Midbrain (tissue), 1 donor: ENCODE results near the gene XRCC6.
"Not testable (repeated sequence)": the region's sequence is repeated elsewhere in the genome, so short reads cannot be mapped to it uniquely, and the experiment has no call there.

Experiments used
- DNase-seq: peaks from one replicate; lab custom pipeline; 2025; lab: John Stamatoyannopoulos, UW

The XRCC6 gene

DNA sequence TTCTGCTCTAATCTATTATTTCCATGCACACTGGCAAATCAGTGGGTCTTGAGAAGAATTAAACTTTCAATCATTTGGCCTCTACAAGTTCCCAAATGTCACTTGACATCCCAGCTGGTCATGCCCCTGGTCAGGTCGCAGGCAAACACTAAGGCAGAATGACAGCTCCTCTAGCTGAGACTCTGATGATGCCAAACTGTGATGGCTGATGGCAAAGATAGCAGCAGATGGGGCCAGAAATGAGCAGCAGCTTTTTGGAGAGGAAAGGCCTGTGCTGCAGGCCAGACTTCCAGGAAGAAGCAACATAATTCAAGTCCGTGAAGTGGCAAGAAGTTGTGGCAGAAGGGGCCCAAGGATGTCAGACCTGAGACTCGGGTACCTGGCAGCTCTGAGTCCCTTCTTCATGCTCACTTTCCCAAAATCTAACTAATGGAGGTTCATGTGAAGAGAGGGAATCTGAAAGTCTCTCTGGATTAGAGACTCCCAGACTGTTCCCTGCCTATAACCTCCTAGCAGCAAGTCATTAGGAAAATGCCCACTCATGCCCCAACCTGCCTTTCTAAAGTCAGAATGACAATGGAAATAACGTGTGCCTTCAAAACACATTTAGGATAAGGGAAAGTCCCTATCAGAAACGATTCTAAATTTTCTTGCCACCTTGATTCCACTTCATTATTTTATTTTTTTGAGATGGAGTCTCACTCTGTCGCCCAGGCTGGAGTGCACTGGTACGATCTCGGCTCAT is 22.0 kb upstream of the XRCC6 start:
- DNase-seq = no peak

DNA sequence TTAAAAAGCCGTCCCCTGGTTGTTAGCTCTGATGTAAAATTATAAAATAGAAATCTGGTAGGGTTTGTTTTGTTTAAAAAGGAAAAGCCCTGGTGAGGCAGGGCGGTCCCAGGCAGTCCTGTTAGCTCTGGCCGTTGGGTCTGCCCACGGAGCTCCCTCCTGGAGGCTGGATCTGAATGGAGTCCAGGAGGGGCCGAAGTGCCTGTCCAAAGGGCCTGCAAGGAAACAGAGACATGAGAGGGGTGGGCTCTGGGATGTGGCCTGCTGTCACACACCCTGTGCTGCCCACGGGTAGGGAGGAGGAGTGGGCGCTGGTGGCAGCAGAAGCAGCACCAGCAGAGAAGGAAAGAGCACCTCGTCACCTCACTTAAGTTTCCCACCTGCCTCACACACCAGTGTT is 20.1 kb upstream of the XRCC6 start:
- DNase-seq = no peak

GRCh38 chr22:41603873-41604332 is 17.2 kb upstream of the XRCC6 start:
- DNase-seq = no peak

DNA sequence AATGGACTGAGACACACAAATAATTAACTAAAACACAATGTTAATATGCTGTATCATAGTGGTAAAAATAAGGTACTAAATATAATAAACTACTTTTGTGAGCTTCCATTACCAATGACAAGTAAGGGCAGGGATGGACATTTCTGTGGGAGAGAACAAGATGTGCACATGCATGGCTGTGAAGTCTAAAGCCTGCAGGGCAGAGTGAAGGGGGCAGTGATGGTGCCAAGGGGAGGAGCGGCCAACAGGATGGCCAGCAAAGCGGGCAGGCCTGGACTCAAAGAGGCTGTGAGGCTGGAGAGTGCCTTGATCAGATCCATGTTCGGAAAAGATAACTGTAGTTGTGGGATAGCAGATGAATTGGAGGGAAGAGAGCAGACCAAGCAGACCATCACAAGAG is 12.7 kb upstream of the XRCC6 start:
- DNase-seq = no peak

DNA sequence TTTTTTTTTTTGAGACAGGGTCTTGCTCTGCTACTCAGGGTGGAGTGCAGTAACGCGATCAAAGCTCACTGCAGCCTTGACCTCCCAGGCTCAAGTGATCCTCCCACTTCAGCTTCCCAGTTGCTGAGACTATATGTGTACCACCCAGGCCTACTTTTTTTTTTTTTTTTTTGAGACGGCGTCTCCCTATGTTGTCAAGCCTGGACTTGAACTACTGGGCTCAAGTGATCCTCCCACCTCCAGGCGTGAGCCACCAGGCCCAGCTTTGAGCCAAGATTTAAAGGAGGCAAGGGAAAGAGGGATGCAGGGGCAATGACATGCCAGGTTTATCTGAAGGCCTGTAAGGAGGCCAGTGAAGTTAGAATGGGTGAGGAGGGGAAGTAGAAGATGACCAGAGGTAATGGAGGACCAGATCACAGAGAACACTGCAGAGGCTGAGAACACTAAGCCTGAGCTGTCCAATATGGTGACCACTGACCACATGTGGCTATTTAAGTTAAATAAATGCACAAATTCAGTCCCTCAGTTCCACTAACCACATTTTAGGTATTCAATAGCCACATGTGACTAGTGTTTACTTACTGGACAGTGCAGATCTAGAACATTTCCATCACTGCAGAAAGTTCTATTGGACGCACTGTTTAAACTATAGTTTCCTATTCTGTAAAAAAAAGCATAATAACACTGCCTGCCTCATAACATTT is 8.3 kb upstream of the XRCC6 start:
- no peak for DNase-seq

DNA sequence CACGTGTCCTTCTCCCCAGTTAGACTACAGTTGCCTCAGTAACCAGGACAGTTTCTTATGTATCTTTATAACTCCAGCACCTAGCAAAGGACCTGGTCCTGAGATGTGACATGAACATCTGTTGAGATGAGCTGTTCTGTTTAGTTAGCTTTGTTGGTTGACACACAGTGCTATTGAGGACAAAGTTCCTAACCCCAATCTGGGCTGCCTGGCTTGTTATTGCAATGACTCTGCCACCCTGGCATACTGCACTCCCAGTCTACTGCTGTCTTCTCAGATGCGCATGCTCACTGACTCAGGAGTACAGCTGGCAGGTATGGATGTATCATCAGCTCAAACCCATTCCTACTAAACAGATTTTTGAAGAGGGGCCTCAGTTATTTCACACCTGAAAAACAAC is 7.6 kb upstream of the XRCC6 start:
- DNase-seq = no peak

DNA sequence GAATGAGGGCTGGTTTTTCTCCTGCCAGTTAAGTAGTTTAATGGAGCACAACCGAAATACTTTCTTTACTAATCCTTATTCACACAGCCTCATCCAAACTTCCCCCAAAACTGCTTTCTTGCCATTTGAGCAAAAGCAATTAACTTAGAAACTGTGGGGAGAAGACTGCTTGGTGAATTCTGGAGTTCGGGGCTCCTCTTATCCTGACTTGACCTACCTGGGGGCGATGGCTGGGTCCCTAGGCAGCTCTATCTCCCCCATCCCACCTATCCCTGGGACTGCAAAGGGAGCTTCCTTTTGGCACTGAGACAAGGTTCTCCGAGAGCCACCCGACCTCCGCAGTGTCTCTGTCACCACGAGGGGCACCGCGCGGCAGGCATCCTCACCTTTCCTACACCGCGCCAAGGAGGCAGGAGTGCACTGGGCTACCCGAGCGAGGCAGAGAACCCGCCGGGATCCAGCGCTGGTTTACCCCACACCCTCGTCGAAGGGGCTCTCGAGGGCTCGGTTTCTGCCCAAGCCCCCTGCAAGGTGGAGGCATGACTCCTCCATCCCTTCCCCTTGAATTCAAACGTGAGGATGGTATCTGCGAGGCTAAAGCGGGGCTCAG is 1.0 kb upstream of the XRCC6 start:
- DNase-seq = no peak

- no peak for DNase-seq
Measured at GRCh38 chr22:41620589-41621098, 451 bp upstream of the XRCC6 start, which contains the start of gene DESI1. Gene DESI1, minus strand, starts transcription at chr22:41621043. Its CDS starts 204 bp downstream, at chr22:41620839.

DNA sequence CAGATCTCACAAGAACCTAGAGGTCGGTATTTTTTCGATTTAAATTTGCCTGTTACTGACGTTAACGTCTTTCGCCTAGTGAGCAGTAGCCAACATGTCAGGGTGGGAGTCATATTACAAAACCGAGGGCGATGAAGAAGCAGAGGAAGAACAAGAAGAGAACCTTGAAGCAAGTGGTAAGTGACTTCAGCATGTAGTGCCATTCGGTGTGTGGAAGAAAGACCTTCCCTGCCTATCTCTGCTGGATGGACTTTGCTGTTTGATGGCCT is 750 bp downstream of the XRCC6 start:
- DNase-seq = no peak

DNA sequence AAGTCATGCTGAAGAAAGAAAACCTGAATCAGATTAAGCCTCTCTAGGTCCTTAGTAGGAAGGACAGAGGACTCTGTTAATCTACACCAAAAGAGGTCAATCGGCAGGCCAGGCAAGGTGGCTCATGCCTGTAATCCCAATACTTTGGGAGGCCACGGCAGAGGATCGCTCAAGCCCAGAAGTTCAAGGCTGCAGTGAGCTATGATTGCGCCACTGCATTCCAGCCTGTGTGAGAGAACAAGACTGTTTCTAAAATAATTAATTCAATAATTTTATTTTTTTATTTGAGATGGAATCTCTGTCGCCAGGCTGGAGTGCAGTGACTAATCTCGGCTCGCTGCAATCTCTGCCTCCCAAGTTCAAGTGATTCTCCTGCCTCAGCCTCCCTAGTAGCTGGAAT is 4.5 kb downstream of the XRCC6 start:
- no peak for DNase-seq

DNA sequence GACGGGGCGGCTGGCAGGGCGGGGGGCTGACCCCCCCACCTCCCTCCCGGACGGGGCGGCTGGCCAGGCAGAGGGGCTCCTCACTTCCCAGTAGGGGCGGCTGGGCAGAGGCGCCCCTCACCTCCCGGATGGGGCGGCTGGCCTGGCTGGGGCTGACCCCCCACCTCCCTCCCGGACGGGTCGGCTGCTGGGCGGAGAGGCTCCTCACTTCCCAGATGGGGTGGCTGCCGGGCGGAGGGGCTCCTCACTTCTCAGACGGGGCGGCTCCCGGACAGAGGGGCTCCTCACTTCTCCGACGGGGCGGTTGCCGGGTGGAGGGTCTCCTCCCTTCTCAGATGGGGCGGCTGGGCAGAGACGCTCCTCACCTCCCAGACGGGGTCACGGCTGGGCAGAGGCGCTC is 10.0 kb downstream of the XRCC6 start:
- DNase-seq = not testable (repeated sequence)

DNA sequence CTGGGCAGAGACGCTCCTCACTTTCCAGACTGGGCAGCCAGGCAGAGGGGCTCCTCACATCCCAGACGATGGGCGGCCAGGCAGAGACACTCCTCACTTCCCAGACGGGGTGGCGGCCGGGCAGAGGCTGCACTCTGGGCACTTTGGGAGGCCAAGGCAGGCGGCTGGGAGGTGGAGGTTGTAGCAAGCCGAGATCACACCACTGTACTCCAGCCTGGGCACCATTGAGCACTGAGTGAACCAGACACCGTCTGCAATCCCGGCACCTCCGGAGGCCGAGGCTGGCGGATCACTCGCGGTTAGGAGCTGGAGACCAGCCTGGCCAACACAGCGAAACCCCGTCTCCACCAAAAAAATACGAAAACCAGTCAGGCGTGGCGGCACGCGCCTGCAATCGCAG is 10.5 kb downstream of the XRCC6 start:
- not testable (repeated sequence) for DNase-seq

DNA sequence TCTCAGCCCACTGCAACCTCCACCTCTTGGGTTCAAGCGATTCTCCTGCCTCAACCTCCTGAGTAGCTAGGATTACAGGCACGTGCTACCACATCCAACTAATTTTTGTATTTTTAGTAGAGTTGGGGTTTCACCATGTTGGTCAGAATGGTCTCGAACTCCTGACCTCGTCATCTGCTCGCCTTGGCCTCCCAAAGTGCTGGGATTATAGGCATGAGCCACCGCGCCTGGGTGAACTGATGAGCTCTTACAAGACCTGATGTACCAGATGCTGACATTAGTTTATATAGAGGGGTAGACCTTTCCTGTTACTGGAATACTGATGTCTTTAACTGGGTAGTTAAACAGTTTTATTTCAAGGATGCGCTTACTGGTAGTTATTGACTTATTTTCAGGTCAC is 13.5 kb downstream of the XRCC6 start:
- not testable (repeated sequence) for DNase-seq

DNA sequence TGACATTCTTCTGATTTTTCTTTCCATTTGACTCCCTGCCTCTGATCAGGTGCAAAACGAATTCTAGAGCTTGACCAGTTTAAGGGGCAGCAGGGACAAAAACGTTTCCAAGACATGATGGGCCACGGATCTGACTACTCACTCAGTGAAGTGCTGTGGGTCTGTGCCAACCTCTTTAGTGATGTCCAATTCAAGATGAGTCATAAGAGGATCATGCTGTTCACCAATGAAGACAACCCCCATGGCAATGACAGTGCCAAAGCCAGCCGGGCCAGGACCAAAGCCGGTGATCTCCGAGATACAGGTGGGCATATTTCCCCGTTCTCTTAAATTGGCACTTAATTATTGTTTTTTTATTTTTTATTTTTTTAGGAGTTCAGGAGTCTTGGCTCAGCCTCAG is 15.4 kb downstream of the XRCC6 start:
- DNase-seq = no peak

DNA sequence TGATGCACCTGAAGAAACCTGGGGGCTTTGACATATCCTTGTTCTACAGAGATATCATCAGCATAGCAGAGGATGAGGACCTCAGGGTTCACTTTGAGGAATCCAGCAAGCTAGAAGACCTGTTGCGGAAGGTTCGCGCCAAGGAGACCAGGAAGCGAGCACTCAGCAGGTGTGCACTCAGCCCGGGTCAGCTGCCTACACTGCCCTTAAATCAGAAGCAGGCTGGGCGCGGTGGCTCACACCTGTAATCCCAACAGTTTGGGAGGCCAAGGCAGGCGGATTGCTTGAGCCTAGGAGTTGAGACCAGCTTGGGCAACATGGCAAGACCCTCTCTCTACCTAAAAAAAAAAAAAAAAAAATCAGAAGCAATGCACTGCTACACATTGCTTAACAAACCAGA is 16.5 kb downstream of the XRCC6 start:
- DNase-seq = not testable (repeated sequence)

DNA sequence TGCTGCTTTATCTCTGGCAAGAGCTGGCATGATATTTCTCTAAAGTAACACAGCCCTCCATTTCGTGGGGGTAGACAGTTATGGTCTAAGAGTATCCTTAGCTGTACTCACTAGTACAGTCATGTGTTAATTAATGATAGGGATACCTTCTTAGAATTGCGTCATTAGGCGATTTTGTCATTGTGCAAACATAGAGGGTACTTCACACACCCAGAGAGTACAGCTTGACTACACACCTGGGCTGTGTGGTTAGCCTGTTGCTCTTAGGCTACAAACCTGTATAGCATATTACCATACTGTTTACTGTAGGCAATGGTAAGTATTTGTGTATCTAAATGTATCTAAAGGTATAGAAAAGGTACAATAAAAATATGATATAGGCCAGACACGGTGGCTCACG is 17.0 kb downstream of the XRCC6 start:
- DNase-seq = no peak

DNA sequence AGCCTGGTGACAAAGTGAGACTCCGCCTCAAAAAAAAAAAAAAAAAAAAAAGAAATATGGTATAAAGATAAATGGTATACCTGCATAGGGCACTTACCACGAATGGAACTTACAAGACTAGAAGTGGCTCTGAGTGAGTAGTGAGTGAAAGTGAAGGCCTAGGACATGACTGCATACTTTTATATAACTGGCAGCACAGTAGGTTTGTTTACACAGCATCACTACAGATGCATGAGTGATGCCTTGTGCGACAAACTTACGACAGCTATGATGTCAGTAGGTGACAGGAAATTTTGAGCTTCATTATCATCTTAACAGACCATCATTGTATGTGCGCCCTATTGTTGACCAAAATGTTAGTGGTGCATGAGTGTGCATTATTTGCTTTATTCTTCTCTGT is 17.7 kb downstream of the XRCC6 start:
- no peak for DNase-seq

- DNase-seq = no peak
Measured at GRCh38 chr22:41641854-41642253, 20.8 kb downstream of the XRCC6 start.

DNA sequence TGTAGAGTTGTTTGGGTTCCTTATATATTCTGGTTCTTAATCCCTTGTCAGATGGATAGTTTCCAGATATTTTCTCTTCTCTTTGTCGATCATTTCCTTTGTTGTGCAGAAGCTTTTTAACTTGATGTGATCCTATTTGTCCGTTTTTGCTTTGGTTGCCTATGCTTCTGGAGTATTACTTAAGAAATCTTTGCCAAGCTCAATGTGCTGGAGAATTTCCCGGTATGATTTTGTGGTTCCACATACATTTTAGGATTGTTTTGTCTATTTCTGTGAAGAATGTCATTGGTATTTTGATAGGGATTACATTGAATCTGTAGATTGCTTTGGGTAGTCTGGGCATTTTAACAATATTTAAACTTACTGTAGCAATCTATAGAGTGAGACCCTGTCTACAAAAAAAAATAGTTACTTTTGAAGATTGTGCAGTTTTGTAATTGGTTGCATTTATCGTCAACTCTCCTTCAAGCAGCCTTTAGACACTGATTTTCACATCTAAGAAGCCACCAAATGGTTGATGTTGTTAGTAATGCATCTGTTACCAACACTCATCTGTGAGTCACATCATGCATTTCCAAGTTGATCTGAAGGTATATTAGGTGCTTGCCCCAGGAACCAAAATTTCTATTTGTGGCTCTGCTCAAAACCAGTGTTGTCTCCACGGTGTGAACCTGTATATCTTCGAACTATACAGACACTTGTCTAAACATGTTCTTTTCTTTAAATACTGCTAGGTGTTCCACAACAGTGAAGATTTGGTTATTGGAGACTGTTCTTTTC is 21.4 kb downstream of the XRCC6 start:
- no peak for DNase-seq

GRCh38 chr22:41647771-41648170 is 26.7 kb downstream of the XRCC6 start:
- no peak for DNase-seq

- DNase-seq = no peak
Measured at GRCh38 chr22:41648432-41648831, 27.3 kb downstream of the XRCC6 start.

DNA sequence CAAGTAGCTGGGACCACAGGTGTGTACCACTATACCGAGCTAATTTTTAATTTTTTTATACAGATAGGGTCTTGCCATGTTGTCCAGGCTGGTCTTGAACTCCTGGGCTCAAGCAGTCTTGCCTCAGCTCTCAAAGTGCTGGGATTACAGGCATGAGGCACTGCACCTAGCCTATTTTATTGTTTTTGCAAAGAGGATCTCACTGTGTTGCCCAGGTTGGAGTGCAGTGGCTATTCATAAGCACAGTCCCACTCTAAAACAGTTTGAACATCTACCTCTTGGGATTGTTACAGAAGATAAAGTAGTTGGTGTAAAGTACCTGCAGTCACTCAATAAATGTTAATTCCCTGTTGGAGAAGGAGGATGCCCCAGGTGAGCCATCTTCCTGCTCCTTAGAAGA is 29.1 kb downstream of the XRCC6 start:
- no peak for DNase-seq
